K562 (cell line): ENCODE data around the gene TTC31. TPM values are rescaled to one million over a fixed set of nuclear protein-coding genes. Genes with fewer than 3 reads are reported as not detected.

ENCODE experiments used
- ATAC-seq: fragments of 200-7000 bp; cut with Tn5 transposase; 3 replicates; pipeline ENCODE4 v1.9.1; 2020; ENCODE audit warnings: moderate library complexity
- BruUV-seq: library from RNA; stranded (reverse); fragments of 400-500 nt; replicated peaks from 2 replicates; lab custom pipeline; 2021; lab: Mats Ljungman, UMichigan
- CTCF ChIA-PET: fragments of 300-600 bp; formaldehyde crosslinking; extraction: SDS; loops from one replicate; lab custom pipeline; 2021; ENCODE audit warnings: low intra/inter-chr PET ratio; lab: Yijun Ruan, JAX
- POLR2A ChIA-PET: fragments of 300-600, 350-650 bp; sonication (Branson Sonifier 250); formaldehyde crosslinking; extraction: SDS; loops from one replicate; lab custom pipeline; 2021; ENCODE audit warnings: antibody characterized with exemption, inconsistent platforms; lab: Yijun Ruan, JAX
- DNase-seq, 4 experiments: peaks; one replicate each; pipeline versions ENCODE4 v3.0.0 to v3.0.0-alpha.2; 2011 to 2018; ENCODE audit warnings: low spot score in 3 of 4, mixed read lengths in 3 of 4; ENCODE audit errors: extremely low read depth in 1 of 4
- FAIRE-seq: peaks from 2 replicates; lab custom pipeline; 2011; peaks lifted over from hg19 to GRCh38; lab: Jason Lieb, UNC
- H2AFZ ChIP-seq: 2 replicates; pipeline ENCODE4 v1.6.0; 2011; ENCODE audit warnings: low read depth, low read length, control low read depth, inconsistent platforms
- H3K27ac ChIP-seq: fragments of 200-600 bp; 3 replicates; pipeline ENCODE4 v1.8.0; 2011; ENCODE audit warnings: low read depth, mild to moderate bottlenecking, control low read depth, inconsistent platforms, low read length, moderate library complexity, mixed read lengths; ENCODE audit errors: extremely low read depth
- H3K27me3 ChIP-seq, 2 experiments: fragments of 300-600 bp in 1 of 2; 2 replicates in 1 of 2; 3 replicates in 1 of 2; pipeline versions ENCODE4 v1.6.0 to v1.8.0; 2011; ENCODE audit warnings: inconsistent platforms in 2 of 2, low read length in 2 of 2, mild to moderate bottlenecking in 1 of 2, mixed read lengths in 1 of 2, moderate library complexity in 1 of 2; ENCODE audit not compliant: control insufficient read depth in 2 of 2, insufficient read depth in 2 of 2
- H3K36me3 ChIP-seq: fragments of 300-600 bp; 3 replicates; pipeline ENCODE4 v1.8.0; 2011; ENCODE audit warnings: mild to moderate bottlenecking, low read length, inconsistent platforms; ENCODE audit not compliant: control insufficient read depth, insufficient read depth
- H3K4me1 ChIP-seq, 2 experiments: fragments of 200-600 bp in 1 of 2; replicated peaks in 1 of 2; 2 replicates in 1 of 2; 3 replicates in 1 of 2; pipeline versions ENCODE4 v1.5.1 to v1.8.0; 2011; ENCODE audit warnings: inconsistent platforms in 2 of 2, low read length in 2 of 2, mild to moderate bottlenecking in 1 of 2, mixed read lengths in 1 of 2, moderate library complexity in 1 of 2; ENCODE audit not compliant: control insufficient read depth in 2 of 2, insufficient read depth in 2 of 2
- H3K4me2 ChIP-seq: 2 replicates; pipeline ENCODE4 v1.6.1; 2011; ENCODE audit warnings: low read length, control low read depth, inconsistent platforms, mixed read lengths; ENCODE audit not compliant: insufficient read depth
- H3K4me3 ChIP-seq: fragments of 200-600 bp; sonication (generic), shearing (Covaris generic); 2 replicates; pipeline ENCODE4 v1.5.1; 2016; ENCODE audit warnings: control low read depth, inconsistent platforms
- H3K79me2 ChIP-seq: fragments of 200-600 bp; 3 replicates; pipeline ENCODE4 v1.8.0; 2011; ENCODE audit warnings: low read length, inconsistent platforms; ENCODE audit not compliant: control insufficient read depth, insufficient read depth
- H3K9ac ChIP-seq, 2 experiments: 2 replicates each; pipeline versions ENCODE4 v1.6.0 to v1.6.1; 2011; ENCODE audit warnings: low read depth in 2 of 2, low read length in 2 of 2, control low read depth in 1 of 2, inconsistent platforms in 1 of 2, mild to moderate bottlenecking in 1 of 2, mixed read lengths in 1 of 2; ENCODE audit not compliant: insufficient read depth in 1 of 2
- H3K9me1 ChIP-seq: one replicate; pipeline ENCODE4 v1.6.0; 2011; ENCODE audit warnings: inconsistent platforms, mild to moderate bottlenecking, low read length, moderate library complexity; ENCODE audit not compliant: control insufficient read depth, insufficient read depth
- H3K9me3 ChIP-seq: replicated peaks from 2 replicates; pipeline ENCODE4 v1.5.1; 2011; ENCODE audit warnings: low read depth, low read length, inconsistent platforms; ENCODE audit not compliant: control insufficient read depth, insufficient read depth
- H4K20me1 ChIP-seq: replicated peaks from 2 replicates; pipeline ENCODE4 v1.6.1; 2011; ENCODE audit warnings: low read length, inconsistent platforms, mixed read lengths; ENCODE audit not compliant: control insufficient read depth, insufficient read depth
- SRSF1 ChIP-seq: fragments of 200-400 bp; formaldehyde crosslinking; IDR thresholded peaks from 2 replicates; pipeline ENCODE4 v1.6.1; 2017; ENCODE audit warnings: mild to moderate bottlenecking, low read depth, low read length, moderate library complexity
- TEAD4 ChIP-seq, 2 experiments: sonication (generic) in 1 of 2; formaldehyde crosslinking in 1 of 2; IDR thresholded peaks; 2 replicates each; pipeline versions ENCODE4 v1.6.1 to v1.8.0; 2012 to 2022; ENCODE audit warnings: borderline replicate concordance in 1 of 2, inconsistent platforms in 1 of 2, low read length in 1 of 2, mild to moderate bottlenecking in 1 of 2, missing genetic modification reagents in 1 of 2
- ZNF197 ChIP-seq: fragments of 200-800 bp; sonication (Bioruptor generic); IDR thresholded peaks from 2 replicates; pipeline ENCODE4 v1.6.1; 2016; ENCODE audit warnings: low read depth, missing genetic modification characterization, missing compliant biosample characterization
- ZNF3 ChIP-seq: fragments of 250-450 bp; sonication (Bioruptor Pico); IDR thresholded peaks from 2 replicates; pipeline ENCODE4 v1.5.0; 2021; ENCODE audit warnings: mild to moderate bottlenecking, moderate library complexity
- in situ Hi-C: fragments of 300-500 bp; cut with MboI; formaldehyde crosslinking; loops from 4 replicates; pipeline ENCODE4 v1.15.0; 2018; ENCODE audit warnings: inconsistent platforms, mixed read lengths
- intact Hi-C: fragments of 100-400 bp; cut with micrococcal nuclease; formaldehyde crosslinking; loops from 2 replicates; pipeline ENCODE4 v1.14.2; 2022
- polyA plus RNA-seq, 8 experiments: library from polyadenylated mRNA; depleted of rRNA in 4 of 8; stranded (reverse) in 5 of 8; unstranded in 3 of 8; fragments of >200 nt; fragmentation: Nextera tagmentation in 2 of 8; fragmentation: Illumina TruSeq in 1 of 8; extraction: Ambion mirVana in 2 of 8; extraction: Trizol in 1 of 8; gene quantifications; 2 replicates each; pipeline versions ENCODE4 v1.2.1 to v1.2.3, GENCODE V29; 2011 to 2014; ENCODE audit warnings: inconsistent platforms in 1 of 8, missing spikeins in 1 of 8
- total RNA-seq, 7 experiments: library from RNA; depleted of rRNA in 6 of 7; stranded (reverse); fragments of >200 nt in 6 of 7; fragmentation: Illumina TruSeq in 2 of 7; extraction: Trizol in 2 of 7; gene quantifications; 2 replicates each; pipeline versions ENCODE4 v1.2.1 to v1.2.3, GENCODE V29; 2011 to 2021; ENCODE audit warnings: low replicate concordance in 1 of 7

The TTC31 gene
- total and polyA plus RNA-seq, 9 of the 15 experiments (the other 6 are each of a cell fraction or from before 2014, with no cell fraction given), result 4.7 to 30.5 (median 15.9) TPM

DNA sequence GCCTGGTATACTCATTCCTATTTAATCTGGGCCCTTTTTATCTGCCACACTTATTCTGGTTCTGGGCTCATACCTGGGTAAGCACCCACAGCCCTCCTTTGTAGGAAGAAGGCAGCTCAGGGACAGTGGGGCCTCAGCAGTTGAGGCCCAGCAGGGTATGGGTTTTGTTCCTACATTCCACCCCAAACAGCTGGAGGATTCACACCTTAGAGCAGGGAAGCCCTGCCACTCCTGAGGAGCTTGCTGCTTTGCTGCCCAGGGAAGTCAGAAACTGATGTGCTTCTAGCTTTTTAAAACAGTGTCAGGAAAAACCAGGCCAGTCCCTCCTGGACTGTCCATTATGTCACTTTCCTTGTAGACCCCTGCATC, 17.7 kb downstream of the TTC31 start:
- H3K9me1 ChIP-seq, result no peaks in the 10 kb centered on the region
- in situ Hi-C loops (no loop called here), intact Hi-C loops (loop anchor here (5.0 kb wide), 1 partner anchor 72 kb away; no protein-coding TSS in a partner anchor)
- H3K27me3 ChIP-seq, result no peaks in the 10 kb centered on the region
- no peak for TF ChIP-seq ZNF3 (CRISPR knock-in tag)
- no peak for TF ChIP-seq ZNF197 (CRISPR knock-in tag)
- TF ChIP-seq SRSF1, result no peak
- no peak for TF ChIP-seq TEAD4 (IDR thresholded peaks at IDR 0.05; ENCODE audit: low read length)
- no peak for TF ChIP-seq TEAD4 (CRISPR knock-in tag; IDR thresholded peaks at IDR 0.05; ENCODE audit: borderline replicate concordance)
- FAIRE-seq (no peak), ATAC-seq (no peak), DNase-seq (no peak)
- H3K36me3 ChIP-seq, result peaks cover 7% of the 10 kb centered on the region; the same call in 2 of the 3 replicates
- H3K79me2 ChIP-seq, result peaks cover 30% of the 10 kb centered on the region
- H3K4me3 ChIP-seq, result no peak overlapping the region
- no peak overlapping the region for H3K4me2 ChIP-seq
- no peak overlapping the region for H2AFZ ChIP-seq
- ChIA-PET POLR2A (interaction anchor here (0.6 to 2.4 kb wide), 6 partner anchors 9 to 30 kb away, joined by 3 to 13 read pairs (median 4); partner anchors contain the start of genes CCDC142 and TTC31), CTCF (no interaction called here)
- BruUV-seq, result no TSS peak
- no peak overlapping the region for H3K27ac ChIP-seq
- H3K9ac ChIP-seq, result no peak overlapping the region
- peaks cover 24 to 56% of the 10 kb centered on the region in 2 experiments; a peak in 4 of 5 replicates for H3K4me1 ChIP-seq
- no peaks in the 10 kb centered on the region for H3K9me3 ChIP-seq
- no peaks in the 10 kb centered on the region for H4K20me1 ChIP-seq
